Measurements from ENCODE around the gene SGTA.

The SGTA gene

DNA sequence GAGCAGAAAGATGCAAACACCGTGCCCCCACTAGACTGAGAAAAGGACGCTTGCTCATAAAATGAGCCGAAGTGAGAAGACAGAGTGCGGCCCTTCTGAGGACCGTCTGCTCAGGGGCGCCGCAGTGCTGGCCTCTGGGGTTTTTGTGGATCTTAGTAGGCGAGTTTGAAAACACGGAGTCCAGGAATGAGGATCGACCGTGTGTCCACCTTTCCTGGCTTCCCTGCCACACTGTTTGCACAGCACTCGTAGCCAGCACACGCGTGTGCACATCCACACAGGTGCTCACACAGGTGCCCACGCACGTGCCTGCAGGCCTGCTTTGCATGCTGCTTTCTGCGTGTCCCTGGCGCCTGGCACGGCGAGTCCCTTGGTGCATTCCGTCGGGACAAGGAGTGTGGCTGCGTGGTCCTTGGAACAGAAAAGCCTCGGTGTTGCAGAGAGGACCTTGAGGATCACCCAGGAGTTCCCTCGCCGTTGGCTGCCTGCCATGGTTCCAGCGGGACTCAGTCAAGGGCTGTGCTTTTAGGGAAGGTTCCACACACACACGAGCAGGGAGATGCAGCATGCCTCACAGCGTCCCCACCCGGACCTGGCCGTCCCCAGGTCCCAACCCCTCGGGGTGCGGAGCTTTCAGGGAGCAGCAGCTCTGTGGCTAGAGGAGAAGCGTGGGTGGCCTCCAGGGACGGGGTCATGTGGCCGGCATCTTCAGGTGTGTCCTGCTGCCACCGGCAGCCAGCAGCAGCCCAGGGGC lies 26.5 kb upstream of the SGTA start:
- no peak for TF ChIP-seq CTCF (IDR thresholded peaks at IDR 0.05; ENCODE audit: insufficient read depth, missing control alignments)
- FAIRE-seq (no peak), DNase-seq (ENCODE audit: insufficient read length, low spot score) (peak; percentile 20)

DNA sequence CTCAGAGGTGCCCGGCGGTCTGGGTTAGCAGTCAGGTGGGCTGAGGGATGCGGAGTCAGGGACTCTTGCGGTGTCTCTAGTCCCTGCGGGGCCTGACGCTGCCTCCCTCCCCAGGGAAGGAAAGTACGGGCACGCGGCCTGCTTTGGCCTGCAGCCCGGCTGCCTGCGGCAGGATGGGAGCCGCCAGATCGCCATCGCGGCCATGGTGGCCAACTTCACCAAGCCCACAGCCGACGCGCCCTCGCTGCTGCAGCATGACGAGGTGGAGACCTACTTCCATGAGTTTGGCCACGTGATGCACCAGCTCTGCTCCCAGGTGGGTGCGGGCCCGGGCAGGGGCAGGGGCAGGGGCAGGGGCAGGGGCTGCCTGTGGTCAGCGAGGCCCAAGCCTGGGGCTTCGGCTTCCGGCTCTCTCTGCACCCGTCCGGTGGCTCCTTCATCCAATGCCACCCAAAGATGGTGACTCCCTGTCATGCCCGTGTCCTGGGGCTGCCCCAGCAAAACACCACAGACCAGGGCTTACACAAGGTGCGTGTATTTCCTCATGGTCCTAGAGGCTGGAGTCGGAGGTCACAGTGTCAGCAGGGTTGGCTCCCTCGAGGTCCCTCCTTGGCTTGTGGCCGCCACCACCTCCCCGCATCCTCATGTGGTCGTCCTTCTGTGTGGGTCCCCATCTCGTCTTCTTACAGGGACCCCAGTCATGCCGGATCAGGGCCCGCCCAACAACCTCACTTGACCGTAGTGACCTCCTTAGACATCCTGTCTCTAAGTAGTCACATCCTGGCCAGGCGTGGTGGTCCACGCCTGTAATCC lies 25.3 kb upstream of the SGTA start:
- DNase-seq (ENCODE audit: insufficient read length, low spot score) (peak; percentile 2), FAIRE-seq (no peak)
- TF ChIP-seq CTCF (IDR thresholded peaks at IDR 0.05; ENCODE audit: insufficient read depth, missing control alignments) = no peak

DNA sequence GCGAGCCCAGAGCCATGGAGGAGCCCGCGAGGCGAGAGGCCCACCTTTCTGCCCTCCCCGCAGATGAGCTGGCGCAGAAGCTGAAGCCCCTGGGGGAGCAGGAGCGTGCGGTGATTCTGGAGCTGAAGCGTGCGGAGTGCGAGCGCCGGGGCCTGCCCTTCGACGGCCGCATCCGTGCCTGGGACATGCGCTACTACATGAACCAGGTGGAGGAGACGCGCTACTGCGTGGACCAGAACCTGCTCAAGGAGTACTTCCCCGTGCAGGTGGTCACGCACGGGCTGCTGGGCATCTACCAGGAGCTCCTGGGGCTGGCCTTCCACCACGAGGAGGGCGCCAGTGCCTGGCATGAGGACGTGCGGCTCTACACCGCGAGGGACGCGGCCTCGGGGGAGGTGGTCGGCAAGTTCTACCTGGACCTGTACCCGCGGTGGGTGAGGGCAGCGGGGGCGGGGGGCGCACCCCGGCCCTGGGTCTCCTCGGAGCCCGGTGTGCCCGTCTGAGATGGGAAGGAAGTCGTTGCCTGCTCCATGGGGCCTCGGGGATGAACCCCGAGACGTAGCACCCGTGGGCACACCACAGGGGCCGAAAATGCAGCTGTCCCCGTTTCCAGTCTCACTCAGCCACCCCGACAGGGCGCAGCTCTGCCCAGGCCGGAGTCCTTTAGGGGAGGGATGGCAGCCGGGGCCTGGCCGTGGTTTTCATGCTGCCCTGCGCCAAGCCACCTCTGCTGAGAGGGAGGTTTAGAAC lies 24.5 kb upstream of the SGTA start:
- no peak for TF ChIP-seq CTCF (IDR thresholded peaks at IDR 0.05; ENCODE audit: insufficient read depth, missing control alignments)
- DNase-seq (ENCODE audit: insufficient read length, low spot score) = peak; percentile 10
- FAIRE-seq = no peak

GRCh38 chr19:2806736-2807378 lies 23.8 kb upstream of the SGTA start:
- DNase-seq (ENCODE audit: insufficient read length, low spot score) = peak; percentile 3
- no peak for TF ChIP-seq CTCF (IDR thresholded peaks at IDR 0.05; ENCODE audit: insufficient read depth, missing control alignments)
- FAIRE-seq = no peak

DNA sequence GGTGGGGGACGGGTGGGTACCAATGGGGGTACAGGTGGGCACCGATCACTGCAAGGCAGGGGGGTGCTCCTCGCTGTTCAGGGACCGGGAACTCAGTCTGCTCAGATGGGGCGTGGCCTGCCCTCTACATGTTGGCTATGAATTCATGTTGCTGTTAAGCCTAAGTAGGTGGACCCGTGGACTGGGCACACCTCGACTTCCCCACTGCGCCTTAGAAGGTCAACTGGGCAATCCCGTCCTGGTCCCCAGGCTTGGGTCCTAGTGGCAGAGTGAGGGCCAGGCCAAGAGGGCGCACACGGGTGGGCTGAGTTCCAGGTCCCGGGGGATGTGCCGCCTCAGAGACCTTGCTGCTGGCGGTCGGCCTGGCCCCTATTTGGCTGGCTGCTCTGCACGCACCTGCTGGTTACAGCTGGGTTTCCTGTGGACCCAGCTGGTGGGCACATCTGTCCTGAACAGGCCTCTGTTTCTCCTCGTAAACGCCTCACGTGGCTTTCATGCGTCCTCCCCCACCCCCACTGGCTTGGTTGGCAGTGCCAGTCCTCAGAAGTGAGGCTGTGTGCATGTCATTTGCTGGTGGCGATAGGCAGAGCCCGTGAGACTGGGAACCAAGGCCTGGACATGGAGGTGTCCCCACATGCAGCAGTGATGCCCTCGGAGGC lies 23.0 kb upstream of the SGTA start:
- no peak for FAIRE-seq
- no peak for TF ChIP-seq CTCF (IDR thresholded peaks at IDR 0.05; ENCODE audit: insufficient read depth, missing control alignments)
- no peak for DNase-seq (ENCODE audit: insufficient read length, low spot score)

DNA sequence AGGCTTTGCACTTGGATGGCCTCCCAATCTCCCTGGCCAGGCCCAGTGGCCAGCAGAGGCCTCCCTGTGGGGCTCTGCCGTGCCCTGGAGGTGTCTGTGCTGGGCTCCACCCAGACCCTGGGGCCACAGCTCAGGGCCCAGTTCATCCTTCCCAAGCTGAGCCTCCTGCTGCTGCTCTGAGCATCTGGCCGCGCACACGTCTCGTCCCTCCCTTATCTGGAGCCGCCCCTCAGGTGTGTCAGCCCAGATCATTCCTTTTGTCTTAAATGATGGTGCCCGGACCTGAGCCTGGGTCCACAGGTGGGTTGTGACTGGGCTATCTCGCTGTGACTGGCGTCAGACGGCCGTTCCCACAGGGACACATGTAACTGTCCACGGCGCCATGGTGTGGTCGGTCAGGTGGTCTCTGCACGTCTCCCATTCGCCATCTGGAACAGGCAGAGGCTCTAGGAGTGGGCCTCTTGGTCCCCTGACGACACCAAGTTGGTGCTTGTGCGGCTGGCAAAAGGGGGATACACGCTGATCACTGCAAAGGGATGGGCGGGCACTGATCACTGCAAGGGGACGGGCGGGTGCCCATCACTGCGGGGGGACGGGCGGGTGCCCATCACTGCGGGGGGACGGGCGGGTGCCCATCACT lies 22.3 kb upstream of the SGTA start:
- TF ChIP-seq CTCF (IDR thresholded peaks at IDR 0.05; ENCODE audit: insufficient read depth, missing control alignments) = no peak
- DNase-seq (ENCODE audit: insufficient read length, low spot score) (no peak), FAIRE-seq (no peak)

Data from D721Med (cell line).